GM18909 (cell line): ENCODE data around the gene HIVEP1.
"Not testable (repeated sequence)": the region's sequence is repeated elsewhere in the genome, so short reads cannot be mapped to it uniquely, and the experiment has no call there.

Source experiments
- ATAC-seq: cut with Tn5 transposase; IDR thresholded peaks from one replicate; pipeline ENCODE4 v1.9.1; 2021; ENCODE audit warnings: mild to moderate bottlenecking; ENCODE audit not compliant: unreplicated experiment, poor library complexity

Gene HIVEP1

GRCh38 chr6:12147557-12148316 lies 135.6 kb downstream of the HIVEP1 start:
- ATAC-seq = no peak

GRCh38 chr6:12148317-12148801 lies 136.2 kb downstream of the HIVEP1 start:
- ATAC-seq = no peak

GRCh38 chr6:12148841-12149240 lies 136.7 kb downstream of the HIVEP1 start:
- ATAC-seq = no peak

- no peak for ATAC-seq
Measured at GRCh38 chr6:12149944-12150510, 137.9 kb downstream of the HIVEP1 start.

GRCh38 chr6:12150812-12151432 lies 138.8 kb downstream of the HIVEP1 start:
- ATAC-seq = no peak

- no peak for ATAC-seq
Measured at GRCh38 chr6:12151433-12151820, 139.3 kb downstream of the HIVEP1 start.

- ATAC-seq = no peak
Measured at GRCh38 chr6:12152023-12152970, 140.2 kb downstream of the HIVEP1 start.

- not testable (repeated sequence) for ATAC-seq
Measured at GRCh38 chr6:12155769-12156168, 143.7 kb downstream of the HIVEP1 start.

- no peak for ATAC-seq
Measured at GRCh38 chr6:12158686-12159415, 146.7 kb downstream of the HIVEP1 start.

- no peak for ATAC-seq
Measured at GRCh38 chr6:12160326-12160725, 148.2 kb downstream of the HIVEP1 start.

- ATAC-seq = no peak
Measured at GRCh38 chr6:12162213-12162612, 150.1 kb downstream of the HIVEP1 start.

- ATAC-seq = peak; percentile 65
Measured at GRCh38 chr6:12163149-12163548, 151.0 kb downstream of the HIVEP1 start.

- ATAC-seq = no peak
Measured at GRCh38 chr6:12163744-12164507, 151.8 kb downstream of the HIVEP1 start.

- no peak for ATAC-seq
Measured at GRCh38 chr6:12164508-12164770, 152.3 kb downstream of the HIVEP1 start.

- ATAC-seq = no peak
Measured at GRCh38 chr6:12165297-12165696, 153.2 kb downstream of the HIVEP1 start.

- ATAC-seq = no peak
Measured at GRCh38 chr6:12165722-12166280, 153.7 kb downstream of the HIVEP1 start.

- no peak for ATAC-seq
Measured at GRCh38 chr6:12169377-12169776, 157.3 kb downstream of the HIVEP1 start.

GRCh38 chr6:12170351-12171092 lies 158.4 kb downstream of the HIVEP1 start:
- ATAC-seq = no peak
